ENCODE data around the gene OSBPL10. TPM values are rescaled to one million over a fixed set of nuclear protein-coding genes. Genes with fewer than 3 reads are reported as not detected.

The OSBPL10 gene
- total and polyA plus RNA-seq, 2 donors (not counting 1 experiment from before 2014, with no cell fraction given): 7.1 to 7.5 TPM

- Histone ChIP-seq H3K27ac (ENCODE audit: insufficient read depth, low read length) (no peak overlapping the region), H2AFZ (ENCODE audit: low read length) (no peak overlapping the region), H3K36me3 (ENCODE audit: control insufficient read depth, insufficient read depth, low read length) (no peaks in the 10 kb centered on the region), H3K9ac (ENCODE audit: insufficient read depth, low read length) (no peak overlapping the region), H3K9me3 (ENCODE audit: control insufficient read depth, insufficient read depth, low read depth, low read length) (no peaks in the 10 kb centered on the region), H3K79me2 (ENCODE audit: control insufficient read depth, insufficient read depth, low read length) (no peaks in the 10 kb centered on the region), H3K27me3 (ENCODE audit: control insufficient read depth, insufficient read depth, low read length) (no peaks in the 10 kb centered on the region), H3K4me2 (ENCODE audit: extremely low read depth, insufficient read depth, low read length) (no peak overlapping the region), H3K4me1 (ENCODE audit: control insufficient read depth, extremely low read depth, insufficient read depth, low read length) (no peaks in the 10 kb centered on the region), H3K4me3 (replicated peaks in 1 of 4; ENCODE audit: control extremely low read depth in 1 of 4, insufficient read depth in 1 of 4, low read depth in 3 of 4, low read length in 4 of 4) (no peak overlapping the region), H4K20me1 (ENCODE audit: control insufficient read depth, extremely low read depth, insufficient read depth, low read length) (no peaks in the 10 kb centered on the region)
- DNase-seq (ENCODE audit: low read depth in 2 of 2): peak in 1 of 2 donors; percentile 49
- TF ChIP-seq, protein P1, sequence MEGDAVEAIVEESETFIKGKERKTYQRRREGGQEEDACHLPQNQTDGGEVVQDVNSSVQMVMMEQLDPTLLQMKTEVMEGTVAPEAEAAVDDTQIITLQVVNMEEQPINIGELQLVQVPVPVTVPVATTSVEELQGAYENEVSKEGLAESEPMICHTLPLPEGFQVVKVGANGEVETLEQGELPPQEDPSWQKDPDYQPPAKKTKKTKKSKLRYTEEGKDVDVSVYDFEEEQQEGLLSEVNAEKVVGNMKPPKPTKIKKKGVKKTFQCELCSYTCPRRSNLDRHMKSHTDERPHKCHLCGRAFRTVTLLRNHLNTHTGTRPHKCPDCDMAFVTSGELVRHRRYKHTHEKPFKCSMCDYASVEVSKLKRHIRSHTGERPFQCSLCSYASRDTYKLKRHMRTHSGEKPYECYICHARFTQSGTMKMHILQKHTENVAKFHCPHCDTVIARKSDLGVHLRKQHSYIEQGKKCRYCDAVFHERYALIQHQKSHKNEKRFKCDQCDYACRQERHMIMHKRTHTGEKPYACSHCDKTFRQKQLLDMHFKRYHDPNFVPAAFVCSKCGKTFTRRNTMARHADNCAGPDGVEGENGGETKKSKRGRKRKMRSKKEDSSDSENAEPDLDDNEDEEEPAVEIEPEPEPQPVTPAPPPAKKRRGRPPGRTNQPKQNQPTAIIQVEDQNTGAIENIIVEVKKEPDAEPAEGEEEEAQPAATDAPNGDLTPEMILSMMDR (conservative IDR thresholded peaks at IDR 0.05 in 1 of 2, IDR thresholded peaks at IDR 0.05 in 1 of 2; ENCODE audit: low read depth in 1 of 2, low read length in 2 of 2): no peak
- TF ChIP-seq EZH2 (IDR thresholded peaks at IDR 0.05; ENCODE audit: low read length, missing control alignments): no peak
These were observed 101.0 kb downstream of the OSBPL10 start for GRCh38 chr3:31880020-31880419.

GRCh38 chr3:31879365-31879764, 101.7 kb downstream of the OSBPL10 start:
- Histone ChIP-seq H3K9me3 (ENCODE audit: control insufficient read depth, insufficient read depth, low read depth, low read length) (no peaks in the 10 kb centered on the region), H3K27me3 (ENCODE audit: control insufficient read depth, insufficient read depth, low read length) (no peaks in the 10 kb centered on the region)
- no peak for DNase-seq (ENCODE audit: low read depth in 2 of 2)

GRCh38 chr3:31878231-31878838, 102.7 kb downstream of the OSBPL10 start:
- no peak overlapping the region for H3K9ac ChIP-seq (ENCODE audit: insufficient read depth, low read length)
- no peaks in the 10 kb centered on the region for H4K20me1 ChIP-seq (ENCODE audit: control insufficient read depth, extremely low read depth, insufficient read depth, low read length)
- no peak overlapping the region for H3K4me2 ChIP-seq (ENCODE audit: extremely low read depth, insufficient read depth, low read length)
- H3K36me3 ChIP-seq (ENCODE audit: control insufficient read depth, insufficient read depth, low read length): no peaks in the 10 kb centered on the region
- no peak overlapping the region for H3K4me3 ChIP-seq (replicated peaks in 1 of 4; ENCODE audit: control extremely low read depth in 1 of 4, insufficient read depth in 1 of 4, low read depth in 3 of 4, low read length in 4 of 4)
- H3K27ac ChIP-seq (ENCODE audit: insufficient read depth, low read length): no peak overlapping the region
- no peaks in the 10 kb centered on the region for H3K79me2 ChIP-seq (ENCODE audit: control insufficient read depth, insufficient read depth, low read length)
- no peaks in the 10 kb centered on the region for H3K27me3 ChIP-seq (ENCODE audit: control insufficient read depth, insufficient read depth, low read length)
- peak; percentile 32 to 76 for DNase-seq (ENCODE audit: low read depth in 2 of 2)
- no peak for TF ChIP-seq EZH2 (IDR thresholded peaks at IDR 0.05; ENCODE audit: low read length, missing control alignments)
- TF ChIP-seq, protein P1 (conservative IDR thresholded peaks at IDR 0.05 in 1 of 2, IDR thresholded peaks at IDR 0.05 in 1 of 2; ENCODE audit: low read depth in 1 of 2, low read length in 2 of 2): no peak
- H3K4me1 ChIP-seq (ENCODE audit: control insufficient read depth, extremely low read depth, insufficient read depth, low read length): no peaks in the 10 kb centered on the region
- no peaks in the 10 kb centered on the region for H3K9me3 ChIP-seq (ENCODE audit: control insufficient read depth, insufficient read depth, low read depth, low read length)
- H2AFZ ChIP-seq (ENCODE audit: low read length): no peak overlapping the region

More at GRCh38 chr3:31879365-31879764, 101.7 kb downstream of the OSBPL10 start:
- H3K79me2 ChIP-seq (ENCODE audit: control insufficient read depth, insufficient read depth, low read length): no peaks in the 10 kb centered on the region
- no peak for TF ChIP-seq EZH2 (IDR thresholded peaks at IDR 0.05; ENCODE audit: low read length, missing control alignments)
- TF ChIP-seq, protein P1 (conservative IDR thresholded peaks at IDR 0.05 in 1 of 2, IDR thresholded peaks at IDR 0.05 in 1 of 2; ENCODE audit: low read depth in 1 of 2, low read length in 2 of 2): no peak
- no peak overlapping the region for H3K27ac ChIP-seq (ENCODE audit: insufficient read depth, low read length)
- H3K4me2 ChIP-seq (ENCODE audit: extremely low read depth, insufficient read depth, low read length): no peak overlapping the region
- no peaks in the 10 kb centered on the region for H4K20me1 ChIP-seq (ENCODE audit: control insufficient read depth, extremely low read depth, insufficient read depth, low read length)
- H3K36me3 ChIP-seq (ENCODE audit: control insufficient read depth, insufficient read depth, low read length): no peaks in the 10 kb centered on the region
- no peak overlapping the region for H3K4me3 ChIP-seq (replicated peaks in 1 of 4; ENCODE audit: control extremely low read depth in 1 of 4, insufficient read depth in 1 of 4, low read depth in 3 of 4, low read length in 4 of 4)
- H2AFZ ChIP-seq (ENCODE audit: low read length): no peak overlapping the region
- no peaks in the 10 kb centered on the region for H3K4me1 ChIP-seq (ENCODE audit: control insufficient read depth, extremely low read depth, insufficient read depth, low read length)
- H3K9ac ChIP-seq (ENCODE audit: insufficient read depth, low read length): no peak overlapping the region

All from fibroblast of lung (primary cell).